A673 (cell line): ENCODE data around the gene GLIS2. TPM values are rescaled to one million over a fixed set of nuclear protein-coding genes. Genes with fewer than 3 reads are reported as not detected.

Experiments used
- BruUV-seq: library from RNA; stranded (reverse); fragments of 400-500 nt; replicated peaks from 2 replicates; lab custom pipeline; 2021; lab: Mats Ljungman, UMichigan
- CTCF ChIA-PET: fragments of 300-600 bp; sonication (Branson Sonifier 250); formaldehyde crosslinking; loops from one replicate; lab custom pipeline; 2022; ENCODE audit warnings: antibody characterized with exemption; lab: Charles Lee
- POLR2A ChIA-PET: fragments of 300-600 bp; sonication (Branson Sonifier 250); formaldehyde crosslinking; loops from one replicate; lab custom pipeline; 2022; ENCODE audit warnings: antibody characterized with exemption; ENCODE audit not compliant: low non-redundant PET; lab: Charles Lee
- DNase-seq: peaks from one replicate; pipeline ENCODE4 v3.0.0-alpha.2; 2015; ENCODE audit warnings: low spot score
- H3K27ac ChIP-seq: fragments of 200-600 bp; sonication (generic); 2 replicates; pipeline ENCODE4 v1.5.1; 2016; ENCODE audit warnings: mixed run types, low read depth, mild to moderate bottlenecking, mixed read lengths, antibody characterized with exemption, low read length; ENCODE audit not compliant: poor library complexity, severe bottlenecking
- H3K27me3 ChIP-seq: fragments of 200-600 bp; sonication (generic); replicated peaks from 2 replicates; pipeline ENCODE4 v1.6.1; 2017; ENCODE audit warnings: mixed run types, low read depth, mild to moderate bottlenecking, mixed read lengths, antibody characterized with exemption, low read length; ENCODE audit not compliant: insufficient read depth, poor library complexity
- H3K36me3 ChIP-seq: fragments of 200-600 bp; sonication (generic); 2 replicates; pipeline ENCODE4 v1.6.1; 2016; ENCODE audit warnings: mixed run types, mild to moderate bottlenecking, mixed read lengths, antibody characterized with exemption, low read length; ENCODE audit not compliant: insufficient read depth, poor library complexity, severe bottlenecking
- H3K4me1 ChIP-seq: fragments of 200-600 bp; sonication (generic); 2 replicates; pipeline ENCODE4 v1.6.1; 2017; ENCODE audit warnings: mixed run types, mild to moderate bottlenecking, mixed read lengths, antibody characterized with exemption, low read length; ENCODE audit not compliant: insufficient read depth, poor library complexity, severe bottlenecking
- H3K4me3 ChIP-seq: fragments of 200-600 bp; sonication (generic); 2 replicates; pipeline ENCODE4 v1.5.1; 2016; ENCODE audit warnings: low read depth, mixed run types, mild to moderate bottlenecking, mixed read lengths, low read length; ENCODE audit not compliant: poor library complexity, severe bottlenecking
- H3K9me3 ChIP-seq: fragments of 200-600 bp; sonication (generic); 2 replicates; pipeline ENCODE4 v1.6.1; 2016; ENCODE audit warnings: mixed run types, low read depth, mild to moderate bottlenecking, mixed read lengths, antibody characterized with exemption, low read length; ENCODE audit not compliant: poor library complexity, severe bottlenecking
- CTCF ChIP-seq: fragments of 300-800, 200-600 bp; sonication (generic); conservative IDR thresholded peaks from 2 replicates; pipeline ENCODE4 v1.5.1; 2017; ENCODE audit warnings: low read depth, mild to moderate bottlenecking, antibody characterized with exemption, low read length, moderate library complexity, mixed read lengths
- EZH2 ChIP-seq: fragments of 200-600 bp; sonication (generic); IDR thresholded peaks from 2 replicates; pipeline ENCODE4 v1.6.1; 2017; ENCODE audit warnings: borderline replicate concordance, low read depth, mild to moderate bottlenecking, mixed read lengths, antibody characterized with exemption, low read length; ENCODE audit not compliant: poor library complexity, severe bottlenecking
- intact Hi-C: fragments of 100-400 bp; cut with micrococcal nuclease; formaldehyde crosslinking; loops from one replicate; pipeline ENCODE4 v1.10.0; 2022; ENCODE audit not compliant: unreplicated experiment
- total RNA-seq: library from RNA; stranded (reverse); gene quantifications from 2 replicates; pipeline ENCODE4 v1.2.3, GENCODE V29; 2021

GLIS2 gene
- total RNA-seq, 1 experiment from 2014 or later: 10.6 TPM

- H3K9me3 ChIP-seq: no peaks in the 10 kb centered on the region
- no TSS peak for BruUV-seq
- no peak for DNase-seq
- H3K4me3 ChIP-seq: no peak overlapping the region
- peak overlapping the region; percentile 64 for H3K27ac ChIP-seq
- TF ChIP-seq CTCF (no peak), EZH2 (no peak)
- peaks cover 12% of the 10 kb centered on the region for H3K4me1 ChIP-seq
- CTCF ChIA-PET: interaction anchor here (0.8 to 1.6 kb wide), 4 partner anchors 11 to 346 kb away, joined by 3 to 6 read pairs (median 3); partner anchors contain the start of gene GLIS2
- intact Hi-C loops: loop anchor here (2.0 kb wide), 1 partner anchor 40 kb away; no protein-coding TSS in a partner anchor
- POLR2A ChIA-PET: no interaction called here
- no peaks in the 10 kb centered on the region for H3K27me3 ChIP-seq
- no peaks in the 10 kb centered on the region for H3K36me3 ChIP-seq
Measured at GRCh38 chr16:4328782-4329775, 13.2 kb downstream of the GLIS2 start.

DNA sequence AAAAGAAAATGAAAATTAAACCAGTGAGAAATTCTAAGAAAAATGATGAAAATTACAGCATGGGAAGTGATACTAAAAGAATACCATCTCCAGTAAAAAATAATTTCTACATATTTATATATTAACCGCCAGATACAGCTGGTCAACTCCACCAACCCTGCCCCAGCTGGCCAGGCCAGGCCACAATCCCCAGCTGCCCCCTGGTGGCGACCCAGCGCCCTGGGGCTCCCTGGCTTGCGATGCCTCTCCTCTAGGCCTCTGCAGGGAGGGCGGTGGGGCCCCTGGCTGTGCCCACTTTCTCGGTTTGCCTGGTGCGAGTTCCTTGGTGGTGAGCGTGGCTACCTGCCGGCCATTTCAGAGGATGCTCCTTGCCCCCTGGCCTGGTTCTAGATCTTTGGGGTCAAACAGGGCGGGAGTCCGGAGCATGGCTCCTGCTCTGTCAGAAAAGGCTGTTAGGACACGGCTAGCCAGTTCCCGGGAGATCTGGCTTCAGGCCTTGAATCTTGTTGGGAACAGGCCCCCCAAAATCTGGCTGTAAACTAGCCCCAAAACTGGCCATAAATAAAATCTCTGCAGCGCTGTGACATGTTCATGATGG is 14.5 kb downstream of the GLIS2 start:
- DNase-seq: no peak
- peaks cover 12% of the 10 kb centered on the region for H3K4me1 ChIP-seq
- H3K36me3 ChIP-seq: no peaks in the 10 kb centered on the region
- H3K27ac ChIP-seq: no peak overlapping the region
- H3K4me3 ChIP-seq: no peak overlapping the region
- no peaks in the 10 kb centered on the region for H3K27me3 ChIP-seq
- ChIA-PET POLR2A (no interaction called here), CTCF (interaction anchor here (1.0 kb wide), 2 partner anchors 42 to 130 kb away, joined by 3 read pairs; no protein-coding TSS in a partner anchor)
- no peaks in the 10 kb centered on the region for H3K9me3 ChIP-seq
- TF ChIP-seq CTCF (peak; percentile 74), EZH2 (no peak)
- intact Hi-C loops: loop anchor here (10.0 kb wide), 1 partner anchor 136 kb away; no protein-coding TSS in a partner anchor
- no TSS peak for BruUV-seq

- intact Hi-C loops: loop anchor here (10.0 kb wide), 1 partner anchor 137 kb away; no protein-coding TSS in a partner anchor
- no peak for TF ChIP-seq EZH2
- no peak for TF ChIP-seq CTCF
- no TSS peak for BruUV-seq
Measured at GRCh38 chr16:4332083-4332482, 16.2 kb downstream of the GLIS2 start.

More at GRCh38 chr16:4332083-4332482, 16.2 kb downstream of the GLIS2 start:
- Histone ChIP-seq H3K36me3 (no peaks in the 10 kb centered on the region), H3K4me1 (peaks cover 12% of the 10 kb centered on the region), H3K27me3 (no peaks in the 10 kb centered on the region), H3K9me3 (no peaks in the 10 kb centered on the region), H3K4me3 (no peak overlapping the region), H3K27ac (no peak overlapping the region)
- POLR2A ChIA-PET: no interaction called here
- DNase-seq: no peak
- CTCF ChIA-PET: interaction anchor here (0.5 to 0.6 kb wide), 3 partner anchors 37 to 86 kb away, joined by 3 to 5 read pairs (median 5); no protein-coding TSS in a partner anchor
